Measurements from ENCODE around the gene DNAAF1. TPM values are rescaled to one million over a fixed set of nuclear protein-coding genes. Genes with fewer than 3 reads are reported as not detected.

Gene DNAAF1
- total and polyA plus RNA-seq, 5 donors: 0.14 to 0.68 (median 0.28) TPM; not detected in 2

DNA sequence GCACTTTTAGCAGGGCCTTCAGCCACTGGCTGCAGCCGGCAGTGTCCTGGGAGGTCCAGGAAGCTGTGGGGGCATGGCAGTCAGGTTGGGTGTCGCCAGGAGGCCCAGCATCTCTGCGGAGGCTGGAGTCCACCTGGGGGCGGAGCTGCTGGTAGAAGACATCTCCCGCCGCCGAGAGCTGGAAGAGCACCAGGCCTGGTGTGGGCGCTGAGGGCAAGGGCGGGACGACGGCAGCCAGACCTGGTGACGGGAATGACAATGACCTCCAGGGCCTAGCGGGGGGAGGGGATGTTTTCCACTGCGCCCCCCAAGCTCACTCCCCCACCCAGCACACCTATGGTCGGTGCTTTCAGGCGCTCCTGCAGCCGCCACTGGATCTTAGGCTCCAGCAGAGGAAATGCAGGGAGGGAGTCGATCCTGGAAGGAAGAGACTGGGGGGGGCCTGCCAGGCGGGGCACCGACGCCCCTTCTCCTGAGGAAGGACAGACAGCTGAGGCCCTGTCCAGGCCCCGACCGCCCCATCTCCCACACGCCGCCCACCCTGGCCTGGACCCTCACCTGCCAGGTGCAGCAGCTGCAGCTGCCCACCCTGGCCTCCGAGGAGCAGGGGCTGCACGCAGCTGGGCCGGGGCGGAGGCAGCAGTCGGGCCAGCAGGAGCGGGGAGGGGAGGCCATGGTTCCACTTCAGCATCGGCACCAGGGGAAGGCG is 34.7 kb downstream of the DNAAF1 start:
- Histone ChIP-seq H3K27me3 (ENCODE audit: control insufficient read depth, insufficient read depth) (no peaks in the 10 kb centered on the region), H3K4me3 (ENCODE audit: low read length) (no peak overlapping the region), H3K4me1 (ENCODE audit: control insufficient read depth, insufficient read depth, low read length) (peaks cover 7% of the 10 kb centered on the region), H3K27ac (ENCODE audit: low read length) (peak overlapping the region; percentile 2), H3K9me3 (ENCODE audit: control insufficient read depth, low read length) (no peaks in the 10 kb centered on the region)
- ATAC-seq (no peak), DNase-seq (peak in 2 of 3 donors; percentile 54 to 63)
- WGBS: 75% methylated on average over 33 of the region's 33 CpGs
- intact Hi-C loops (cut with DNase I): loop anchor here in 3 of 4 donors (5.0 to 10.0 kb wide), 4 partner anchors 95 to 225 kb away; partner anchors contain the start of genes NECAB2 (in 1 of the 3) and OSGIN1 (in 1 of the 3)

GRCh38 chr16:84180519-84181140 is 35.5 kb downstream of the DNAAF1 start:
- Histone ChIP-seq H3K4me3 (ENCODE audit: low read length) (no peak overlapping the region), H3K4me1 (ENCODE audit: control insufficient read depth, insufficient read depth, low read length) (peaks cover 3% of the 10 kb centered on the region), H3K27ac (ENCODE audit: low read length) (peak overlapping the region; percentile 2), H3K9me3 (ENCODE audit: control insufficient read depth, low read length) (no peaks in the 10 kb centered on the region), H3K27me3 (ENCODE audit: control insufficient read depth, insufficient read depth) (no peaks in the 10 kb centered on the region)
- 78% methylated on average over 21 of the region's 21 CpGs for WGBS
- DNase-seq: peak in 1 of 3 donors; percentile 68
- no peak for ATAC-seq
- intact Hi-C loops (cut with DNase I): loop anchor here in 1 of 4 donors (5.0 kb wide), 1 partner anchor 213 kb away; the partner anchor contains the start of gene NECAB2

- H3K27ac ChIP-seq (ENCODE audit: low read length): no peak overlapping the region
- H3K9me3 ChIP-seq (ENCODE audit: control insufficient read depth, low read length): no peaks in the 10 kb centered on the region
- intact Hi-C loops (cut with DNase I): loop anchor here in 1 of 4 donors (5.0 kb wide), 1 partner anchor 214 kb away; the partner anchor contains the start of gene NECAB2
- no peak for ATAC-seq
- peaks cover 5% of the 10 kb centered on the region for H3K4me1 ChIP-seq (ENCODE audit: control insufficient read depth, insufficient read depth, low read length)
- H3K4me3 ChIP-seq (ENCODE audit: low read length): no peak overlapping the region
- DNase-seq: no peak
- 94% methylated on average over 41 of the region's 41 CpGs for WGBS
- no peaks in the 10 kb centered on the region for H3K27me3 ChIP-seq (ENCODE audit: control insufficient read depth, insufficient read depth)
Measured at GRCh38 chr16:84181144-84181915, 36.2 kb downstream of the DNAAF1 start.

DNA sequence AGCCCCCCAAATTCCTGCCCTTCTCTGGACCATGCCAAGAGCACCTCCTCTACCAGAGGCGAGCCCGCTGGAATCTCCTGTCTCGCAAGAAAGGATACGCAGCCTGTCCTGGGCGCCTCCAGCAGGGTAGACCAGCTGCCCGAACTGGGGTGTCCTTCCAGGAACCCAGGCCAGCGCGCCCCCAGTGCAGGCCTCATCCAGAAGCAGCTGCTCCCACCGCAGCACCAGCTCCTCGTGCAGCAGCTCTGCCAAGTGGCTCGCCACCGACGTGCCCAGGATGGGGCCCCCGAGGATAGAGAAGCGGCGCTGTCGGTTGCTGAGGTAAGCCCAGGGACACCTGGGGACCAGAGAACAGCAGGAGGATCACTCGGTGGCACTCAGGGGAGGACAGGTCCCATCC is 37.0 kb downstream of the DNAAF1 start:
- intact Hi-C loops (cut with DNase I): loop anchor here in 1 of 4 donors (5.0 kb wide), 1 partner anchor 215 kb away; the partner anchor contains the start of gene NECAB2
- no peak overlapping the region for H3K4me3 ChIP-seq (ENCODE audit: low read length)
- no peaks in the 10 kb centered on the region for H3K27me3 ChIP-seq (ENCODE audit: control insufficient read depth, insufficient read depth)
- WGBS: 96% methylated on average over 18 of the region's 18 CpGs
- ATAC-seq: no peak
- no peak overlapping the region for H3K27ac ChIP-seq (ENCODE audit: low read length)
- peaks cover 5% of the 10 kb centered on the region for H3K4me1 ChIP-seq (ENCODE audit: control insufficient read depth, insufficient read depth, low read length)
- DNase-seq: peak in 1 of 3 donors; percentile 60
- no peaks in the 10 kb centered on the region for H3K9me3 ChIP-seq (ENCODE audit: control insufficient read depth, low read length)

- Histone ChIP-seq H3K27ac (ENCODE audit: low read length) (no peak overlapping the region), H3K27me3 (ENCODE audit: control insufficient read depth, insufficient read depth) (no peaks in the 10 kb centered on the region), H3K9me3 (ENCODE audit: control insufficient read depth, low read length) (no peaks in the 10 kb centered on the region), H3K4me3 (ENCODE audit: low read length) (no peak overlapping the region), H3K4me1 (ENCODE audit: control insufficient read depth, insufficient read depth, low read length) (peaks cover 2% of the 10 kb centered on the region)
- intact Hi-C loops (cut with DNase I): loop anchor here in 1 of 4 donors (5.0 kb wide), 1 partner anchor 216 kb away; the partner anchor contains the start of gene NECAB2
- DNase-seq (no peak), ATAC-seq (no peak)
- WGBS: 95% methylated on average over 26 of the region's 26 CpGs
Measured at GRCh38 chr16:84182680-84183571, 37.8 kb downstream of the DNAAF1 start.

GRCh38 chr16:84183572-84183875 is 38.4 kb downstream of the DNAAF1 start:
- intact Hi-C loops (cut with DNase I): loop anchor here in 1 of 4 donors (5.0 kb wide), 1 partner anchor 216 kb away; the partner anchor contains the start of gene NECAB2
- DNase-seq (no peak), ATAC-seq (no peak)
- no peaks in the 10 kb centered on the region for H3K9me3 ChIP-seq (ENCODE audit: control insufficient read depth, low read length)
- peaks cover 2% of the 10 kb centered on the region for H3K4me1 ChIP-seq (ENCODE audit: control insufficient read depth, insufficient read depth, low read length)
- H3K27ac ChIP-seq (ENCODE audit: low read length): peak overlapping the region; percentile 87
- WGBS: 84% methylated on average over 5 of the region's 5 CpGs
- no peak overlapping the region for H3K4me3 ChIP-seq (ENCODE audit: low read length)
- no peaks in the 10 kb centered on the region for H3K27me3 ChIP-seq (ENCODE audit: control insufficient read depth, insufficient read depth)

GRCh38 chr16:84183911-84184591 is 38.9 kb downstream of the DNAAF1 start:
- WGBS: 73% methylated on average over 11 of the region's 11 CpGs
- Histone ChIP-seq H3K4me3 (ENCODE audit: low read length) (no peak overlapping the region), H3K9me3 (ENCODE audit: control insufficient read depth, low read length) (no peaks in the 10 kb centered on the region), H3K4me1 (ENCODE audit: control insufficient read depth, insufficient read depth, low read length) (peaks cover 2% of the 10 kb centered on the region), H3K27me3 (ENCODE audit: control insufficient read depth, insufficient read depth) (no peaks in the 10 kb centered on the region), H3K27ac (ENCODE audit: low read length) (peak overlapping the region; percentile 87)
- ATAC-seq (no peak), DNase-seq (peak in 1 of 3 donors; percentile 51)
- intact Hi-C loops (cut with DNase I): loop anchor here in 1 of 4 donors (5.0 kb wide), 1 partner anchor 217 kb away; the partner anchor contains the start of gene NECAB2

- Histone ChIP-seq H3K27ac (ENCODE audit: low read length) (peak overlapping the region; percentile 87), H3K9me3 (ENCODE audit: control insufficient read depth, low read length) (no peaks in the 10 kb centered on the region), H3K27me3 (ENCODE audit: control insufficient read depth, insufficient read depth) (no peaks in the 10 kb centered on the region), H3K4me1 (ENCODE audit: control insufficient read depth, insufficient read depth, low read length) (peaks cover 2% of the 10 kb centered on the region), H3K4me3 (ENCODE audit: low read length) (no peak overlapping the region)
- intact Hi-C loops (cut with DNase I): loop anchor here in 1 of 4 donors (5.0 kb wide), 2 partner anchors 217 to 227 kb away; partner anchors contain the start of gene NECAB2
- DNase-seq (peak; percentile 55 to 75 (median 71)), ATAC-seq (peak; percentile 38 to 57)
- 67% methylated on average over 10 of the region's 10 CpGs for WGBS
Measured at GRCh38 chr16:84184775-84185174, 39.7 kb downstream of the DNAAF1 start.

DNA sequence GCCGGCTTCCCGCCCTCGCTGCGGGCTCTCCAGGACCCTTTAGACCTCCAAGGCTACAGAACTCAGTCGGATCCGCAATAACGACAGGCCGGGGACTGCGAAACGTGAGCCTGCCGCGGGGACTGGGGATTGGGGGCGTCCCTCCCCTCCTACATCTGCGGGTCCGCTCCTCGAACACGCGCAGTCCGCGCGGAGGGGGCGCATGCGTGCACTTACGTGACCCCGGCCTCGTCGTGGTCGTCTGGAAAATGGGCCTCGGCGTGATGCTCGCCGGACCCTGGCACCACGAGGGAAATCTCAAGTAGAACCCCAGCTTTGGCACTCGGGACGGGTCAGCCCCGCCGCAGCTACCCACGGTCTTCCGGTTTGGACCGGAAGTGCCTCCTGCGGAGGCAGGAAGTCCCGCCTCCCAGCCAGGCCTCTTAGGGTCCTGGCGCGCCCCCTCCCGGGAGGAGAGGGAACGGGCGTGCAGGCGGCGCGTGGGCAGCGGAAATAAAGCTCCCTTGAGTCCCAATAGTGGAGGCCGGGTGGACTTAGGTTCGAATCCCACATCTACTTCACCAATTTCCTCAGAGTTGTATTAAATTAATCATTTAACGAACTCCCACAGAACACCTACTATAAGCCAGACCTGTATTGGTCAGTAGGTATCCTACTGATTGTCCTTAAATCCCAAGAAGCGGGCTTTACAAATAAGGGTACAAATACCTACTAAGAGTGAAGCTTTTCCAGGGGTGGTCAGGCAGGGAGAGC is 41.8 kb downstream of the DNAAF1 start, which contains the start of gene TAF1C:
TAF1C (minus strand) TSS at position 373 of the 753 bp plus-strand sequence. CDS start 2,069 bp downstream, outside the sequence.
- peak; percentile 94 to 98 (median 97) for DNase-seq
- Histone ChIP-seq H3K9me3 (ENCODE audit: control insufficient read depth, low read length) (no peaks in the 10 kb centered on the region), H3K4me1 (ENCODE audit: control insufficient read depth, insufficient read depth, low read length) (peaks cover 2% of the 10 kb centered on the region), H3K27ac (ENCODE audit: low read length) (peak within 1 kb of the TSS; percentile 82), H3K4me3 (ENCODE audit: low read length) (peak within 1 kb of the TSS; percentile 68), H3K27me3 (ENCODE audit: control insufficient read depth, insufficient read depth) (no peaks in the 10 kb centered on the region)
- WGBS: 2% methylated on average over 55 of the region's 55 CpGs
- ATAC-seq: peak; percentile 93 to 96
- intact Hi-C loops (cut with DNase I): loop anchor here in 1 of 4 donors (5.0 kb wide), 1 partner anchor 230 kb away; no protein-coding TSS in a partner anchor
